ENCODE measurements around the gene ARID1B. TPM values are rescaled to one million over a fixed set of nuclear protein-coding genes. Genes with fewer than 3 reads are reported as not detected.

The ARID1B gene
- total RNA-seq, 1 donor from 2014 or later, result 79.1 TPM

GRCh38 chr6:157185171-157185570 is 408.0 kb downstream of the ARID1B start:
- DNase-seq (ENCODE audit: low spot score), result no peak
- H3K27ac Mint-ChIP-seq, result no peak overlapping the region
- H3K4me3 Mint-ChIP-seq, result no peak overlapping the region
- H3K36me3 Mint-ChIP-seq (ENCODE audit: low read depth), result peaks cover 20% of the 10 kb centered on the region
- H3K27me3 Mint-ChIP-seq (ENCODE audit: insufficient read depth), result no peaks in the 10 kb centered on the region
- intact Hi-C loops (cut with micrococcal nuclease), result loop anchor here (2.0 to 10.0 kb wide), 3 partner anchors 230 to 1860 kb away; no protein-coding TSS in a partner anchor
- H3K9me3 Mint-ChIP-seq, result no peaks in the 10 kb centered on the region
- H3K4me1 Mint-ChIP-seq (ENCODE audit: low read depth), result peaks cover 25% of the 10 kb centered on the region

GRCh38 chr6:157185986-157186385 is 408.8 kb downstream of the ARID1B start:
- DNase-seq (ENCODE audit: low spot score), result no peak
- intact Hi-C loops (cut with micrococcal nuclease), result loop anchor here (2.0 to 10.0 kb wide), 3 partner anchors 231 to 1861 kb away; no protein-coding TSS in a partner anchor

GRCh38 chr6:157186785-157187181 is 409.6 kb downstream of the ARID1B start:
- no peak overlapping the region for H3K4me3 Mint-ChIP-seq
- no peaks in the 10 kb centered on the region for H3K27me3 Mint-ChIP-seq (ENCODE audit: insufficient read depth)
- H3K36me3 Mint-ChIP-seq (ENCODE audit: low read depth), result peaks cover 30% of the 10 kb centered on the region
- H3K4me1 Mint-ChIP-seq (ENCODE audit: low read depth), result peaks cover 25% of the 10 kb centered on the region
- H3K9me3 Mint-ChIP-seq, result no peaks in the 10 kb centered on the region
- DNase-seq (ENCODE audit: low spot score), result no peak
- no peak overlapping the region for H3K27ac Mint-ChIP-seq
- intact Hi-C loops (cut with micrococcal nuclease), result loop anchor here (10.0 kb wide), 2 partner anchors 232 to 1862 kb away; no protein-coding TSS in a partner anchor

More at GRCh38 chr6:157185986-157186385, 408.8 kb downstream of the ARID1B start:
- Mint-ChIP-seq H3K36me3 (ENCODE audit: low read depth) (peaks cover 28% of the 10 kb centered on the region), H3K27ac (no peak overlapping the region), H3K4me3 (no peak overlapping the region), H3K27me3 (ENCODE audit: insufficient read depth) (no peaks in the 10 kb centered on the region), H3K9me3 (no peaks in the 10 kb centered on the region), H3K4me1 (ENCODE audit: low read depth) (peaks cover 25% of the 10 kb centered on the region)

- no peak for DNase-seq (ENCODE audit: low spot score)
- H3K27me3 Mint-ChIP-seq (ENCODE audit: insufficient read depth), result no peaks in the 10 kb centered on the region
- peaks cover 31% of the 10 kb centered on the region for H3K36me3 Mint-ChIP-seq (ENCODE audit: low read depth)
- intact Hi-C loops (cut with micrococcal nuclease), result loop anchor here (10.0 kb wide), 2 partner anchors 233 to 1863 kb away; no protein-coding TSS in a partner anchor
- no peaks in the 10 kb centered on the region for H3K9me3 Mint-ChIP-seq
- no peak overlapping the region for H3K4me3 Mint-ChIP-seq
- H3K4me1 Mint-ChIP-seq (ENCODE audit: low read depth), result peaks cover 25% of the 10 kb centered on the region
- no peak overlapping the region for H3K27ac Mint-ChIP-seq
Observed at GRCh38 chr6:157187182-157188083, 410.3 kb downstream of the ARID1B start.

GRCh38 chr6:157188213-157188612 is 411.0 kb downstream of the ARID1B start:
- H3K4me1 Mint-ChIP-seq (ENCODE audit: low read depth), result peaks cover 19% of the 10 kb centered on the region
- no peak overlapping the region for H3K27ac Mint-ChIP-seq
- H3K27me3 Mint-ChIP-seq (ENCODE audit: insufficient read depth), result no peaks in the 10 kb centered on the region
- H3K36me3 Mint-ChIP-seq (ENCODE audit: low read depth), result peaks cover 31% of the 10 kb centered on the region
- no peaks in the 10 kb centered on the region for H3K9me3 Mint-ChIP-seq
- H3K4me3 Mint-ChIP-seq, result no peak overlapping the region
- no peak for DNase-seq (ENCODE audit: low spot score)
- intact Hi-C loops (cut with micrococcal nuclease), result loop anchor here (10.0 kb wide), 2 partner anchors 233 to 1863 kb away; no protein-coding TSS in a partner anchor

- DNase-seq (ENCODE audit: low spot score), result no peak
- intact Hi-C loops (cut with micrococcal nuclease), result no loop called here
- Mint-ChIP-seq H3K4me3 (no peak overlapping the region), H3K9me3 (no peaks in the 10 kb centered on the region), H3K27ac (no peak overlapping the region), H3K36me3 (ENCODE audit: low read depth) (peaks cover 34% of the 10 kb centered on the region), H3K27me3 (ENCODE audit: insufficient read depth) (no peaks in the 10 kb centered on the region), H3K4me1 (ENCODE audit: low read depth) (no peaks in the 10 kb centered on the region)
Observed at GRCh38 chr6:157193443-157193996, 416.3 kb downstream of the ARID1B start.

- no peak for DNase-seq (ENCODE audit: low spot score)
- Mint-ChIP-seq H3K36me3 (ENCODE audit: low read depth) (peaks cover 36% of the 10 kb centered on the region), H3K4me1 (ENCODE audit: low read depth) (no peaks in the 10 kb centered on the region), H3K27me3 (ENCODE audit: insufficient read depth) (no peaks in the 10 kb centered on the region), H3K9me3 (no peaks in the 10 kb centered on the region), H3K27ac (no peak overlapping the region), H3K4me3 (no peak overlapping the region)
- intact Hi-C loops (cut with micrococcal nuclease), result no loop called here
Observed at GRCh38 chr6:157194110-157194509, 416.9 kb downstream of the ARID1B start.

GRCh38 chr6:157194643-157195042 is 417.5 kb downstream of the ARID1B start:
- Mint-ChIP-seq H3K36me3 (ENCODE audit: low read depth) (peaks cover 34% of the 10 kb centered on the region), H3K4me3 (no peak overlapping the region), H3K27me3 (ENCODE audit: insufficient read depth) (no peaks in the 10 kb centered on the region), H3K4me1 (ENCODE audit: low read depth) (no peaks in the 10 kb centered on the region), H3K27ac (no peak overlapping the region), H3K9me3 (no peaks in the 10 kb centered on the region)
- intact Hi-C loops (cut with micrococcal nuclease), result no loop called here
- no peak for DNase-seq (ENCODE audit: low spot score)

GRCh38 chr6:157196391-157196790 is 419.2 kb downstream of the ARID1B start:
- Mint-ChIP-seq H3K4me3 (no peak overlapping the region), H3K27me3 (ENCODE audit: insufficient read depth) (no peaks in the 10 kb centered on the region), H3K36me3 (ENCODE audit: low read depth) (peaks cover 30% of the 10 kb centered on the region), H3K4me1 (ENCODE audit: low read depth) (no peaks in the 10 kb centered on the region), H3K27ac (no peak overlapping the region), H3K9me3 (no peaks in the 10 kb centered on the region)
- no peak for DNase-seq (ENCODE audit: low spot score)
- intact Hi-C loops (cut with micrococcal nuclease), result no loop called here

- intact Hi-C loops (cut with micrococcal nuclease), result no loop called here
- Mint-ChIP-seq H3K9me3 (no peaks in the 10 kb centered on the region), H3K27me3 (ENCODE audit: insufficient read depth) (no peaks in the 10 kb centered on the region), H3K4me3 (no peak overlapping the region), H3K4me1 (ENCODE audit: low read depth) (no peaks in the 10 kb centered on the region), H3K27ac (no peak overlapping the region), H3K36me3 (ENCODE audit: low read depth) (peaks cover 23% of the 10 kb centered on the region)
- no peak for DNase-seq (ENCODE audit: low spot score)
Observed at GRCh38 chr6:157198425-157199279, 421.5 kb downstream of the ARID1B start.

- Mint-ChIP-seq H3K9me3 (no peaks in the 10 kb centered on the region), H3K36me3 (ENCODE audit: low read depth) (peaks cover 27% of the 10 kb centered on the region), H3K4me1 (ENCODE audit: low read depth) (no peaks in the 10 kb centered on the region), H3K4me3 (no peak overlapping the region), H3K27ac (no peak overlapping the region), H3K27me3 (ENCODE audit: insufficient read depth) (no peaks in the 10 kb centered on the region)
- intact Hi-C loops (cut with micrococcal nuclease), result no loop called here
- DNase-seq (ENCODE audit: low spot score), result no peak
Observed at GRCh38 chr6:157200117-157200516, 422.9 kb downstream of the ARID1B start.

GRCh38 chr6:157200611-157201010 is 423.4 kb downstream of the ARID1B start:
- no peaks in the 10 kb centered on the region for H3K27me3 Mint-ChIP-seq (ENCODE audit: insufficient read depth)
- H3K36me3 Mint-ChIP-seq (ENCODE audit: low read depth), result peaks cover 29% of the 10 kb centered on the region
- no peak for DNase-seq (ENCODE audit: low spot score)
- H3K4me3 Mint-ChIP-seq, result no peak overlapping the region
- no peak overlapping the region for H3K27ac Mint-ChIP-seq
- H3K4me1 Mint-ChIP-seq (ENCODE audit: low read depth), result no peaks in the 10 kb centered on the region
- H3K9me3 Mint-ChIP-seq, result no peaks in the 10 kb centered on the region
- intact Hi-C loops (cut with micrococcal nuclease), result no loop called here

All from activated T-helper 1 cell treated with anti-CD3 and anti-CD28 coated beads, Interleukin-12 subunit alpha, Interleukin-12 subunit beta, Interleukin-2, Interleukin-4 antibody, amounts not matched to agents 30 ng/mL and 10 ng/mL and 1 ng/mL, durations not matched to agents 14 hours and 24 hours and 36 hours (primary cell).